Large intestine (tissue), 3 donors: ENCODE results near the gene ASMTL. TPM values are rescaled to one million over a fixed set of nuclear protein-coding genes. Genes with fewer than 3 reads are reported as not detected.
"Not testable (repeated sequence)": the region's sequence is repeated elsewhere in the genome, so short reads cannot be mapped to it uniquely, and the experiment has no call there.

Source experiments
- DNase-seq, 2 donors: peaks; one replicate each; pipeline versions ENCODE4 v3.0.0 to v3.0.0-alpha.2; 2013
- H3K27ac ChIP-seq: one replicate; pipeline ENCODE4 v1.5.1; 2013; ENCODE audit warnings: low read length
- H3K27me3 ChIP-seq: 2 replicates; pipeline ENCODE4 v1.6.1; 2013; ENCODE audit warnings: low read length; ENCODE audit not compliant: control insufficient read depth, insufficient read depth
- H3K36me3 ChIP-seq: 2 replicates; pipeline ENCODE4 v1.6.1; 2013; ENCODE audit warnings: low read length; ENCODE audit not compliant: control insufficient read depth, insufficient read depth
- H3K4me1 ChIP-seq: one replicate; pipeline ENCODE4 v1.6.1; 2013; ENCODE audit warnings: low read length; ENCODE audit not compliant: control insufficient read depth, insufficient read depth
- H3K4me3 ChIP-seq: one replicate; pipeline ENCODE4 v1.5.1; 2013; ENCODE audit warnings: low read length
- H3K9me3 ChIP-seq: one replicate; pipeline ENCODE4 v1.6.1; 2013; ENCODE audit warnings: mild to moderate bottlenecking, low read depth, low read length, moderate library complexity; ENCODE audit not compliant: control insufficient read depth
- WGBS: methylation state at CpG from one replicate; pipeline ENCODE4 v1.1.5; 2013; ENCODE audit warnings: low lambda C conversion rate; ENCODE audit not compliant: insufficient coverage; 5-methylcytosine and 5-hydroxymethylcytosine counted together
- polyA plus RNA-seq: library from polyadenylated mRNA; unstranded; fragments of 120-200 nt; gene quantifications from one replicate; pipeline ENCODE4 v1.2.1, GENCODE V29; 2013

ASMTL gene
- polyA plus RNA-seq, 1 donor, result 25.9 TPM

DNA sequence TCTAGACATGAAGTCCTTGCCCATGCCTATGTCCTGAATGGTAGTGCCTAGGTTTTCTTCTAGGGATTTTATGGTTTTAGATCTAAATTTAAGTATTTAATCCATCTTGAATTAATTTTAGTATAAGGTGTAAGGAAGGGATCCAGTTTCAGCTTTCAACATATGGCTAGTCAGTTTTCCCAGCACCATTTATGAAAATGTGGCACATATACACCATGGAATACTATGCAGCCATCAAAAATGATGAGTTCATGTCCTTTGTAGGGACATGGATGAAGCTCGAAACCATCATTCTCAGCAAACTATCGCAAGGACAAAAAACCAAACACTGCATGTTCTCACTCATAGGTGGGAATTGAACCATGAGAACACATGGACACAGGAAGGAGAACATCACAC, 29.8 kb upstream of the ASMTL start:
- H3K27me3 ChIP-seq, DNase-seq, H3K36me3 ChIP-seq, H3K4me3 ChIP-seq, H3K4me1 ChIP-seq, H3K27ac ChIP-seq, H3K9me3 ChIP-seq: not testable (repeated sequence)
- no CpG with 5 or more reads among the region's 2 CpGs for WGBS

- H3K9me3 ChIP-seq, result no peaks in the 10 kb centered on the region
- H3K36me3 ChIP-seq, result no peaks in the 10 kb centered on the region
- peak in 1 of 2 donors; percentile 57 for DNase-seq
- H3K27me3 ChIP-seq, result no peaks in the 10 kb centered on the region
- WGBS, result 8% methylated on average over 2 of the region's 26 CpGs
- H3K27ac ChIP-seq, result no peak overlapping the region
- H3K4me3 ChIP-seq, result no peak overlapping the region
- H3K4me1 ChIP-seq, result no peaks in the 10 kb centered on the region
These were observed 29.2 kb upstream of the ASMTL start for GRCh38 chrX:1481636-1482529.

DNA sequence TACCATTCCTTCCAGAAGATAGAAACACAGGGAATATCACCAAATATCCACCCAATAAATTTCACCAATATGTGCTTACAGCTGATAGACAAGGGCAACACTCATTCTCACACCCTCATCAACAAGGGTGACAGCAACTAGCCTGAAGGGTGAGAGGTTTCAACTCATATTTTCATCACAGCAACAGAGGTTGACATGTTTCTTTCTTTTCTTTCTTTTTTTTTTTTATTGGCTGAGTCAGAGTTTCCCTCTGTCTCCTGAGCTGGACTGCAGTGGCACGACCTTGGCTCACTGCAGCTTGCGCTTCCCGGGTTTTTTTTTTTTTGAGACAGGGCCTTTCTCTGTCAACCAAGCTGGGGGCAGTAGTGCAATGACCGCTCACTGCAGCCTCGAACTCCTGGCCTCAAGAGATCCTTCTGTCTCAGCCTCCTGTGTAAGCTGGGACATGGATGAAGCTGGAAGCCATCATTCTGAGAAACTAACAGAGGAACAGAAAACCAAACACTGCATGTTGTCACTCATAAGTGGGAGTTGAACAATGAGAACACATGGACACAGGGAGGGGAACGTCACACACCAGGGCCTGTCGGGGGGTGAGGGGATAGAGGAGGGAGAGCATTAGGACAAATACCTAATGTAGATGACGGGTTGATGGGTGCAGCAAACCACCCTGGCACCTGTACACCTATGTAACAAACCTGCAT, 27.5 kb upstream of the ASMTL start:
- no peaks in the 10 kb centered on the region for H3K4me1 ChIP-seq
- H3K4me3 ChIP-seq, result no peak overlapping the region
- no peak overlapping the region for H3K27ac ChIP-seq
- no peaks in the 10 kb centered on the region for H3K9me3 ChIP-seq
- H3K27me3 ChIP-seq, result no peaks in the 10 kb centered on the region
- no CpG with 5 or more reads among the region's 8 CpGs for WGBS
- no peak for DNase-seq
- H3K36me3 ChIP-seq, result no peaks in the 10 kb centered on the region

GRCh38 chrX:1477801-1478458, 25.2 kb upstream of the ASMTL start:
- Histone ChIP-seq H3K4me3 (no peak overlapping the region), H3K9me3 (peaks cover 3% of the 10 kb centered on the region), H3K27me3 (no peaks in the 10 kb centered on the region), H3K27ac (no peak overlapping the region), H3K4me1 (no peaks in the 10 kb centered on the region), H3K36me3 (no peaks in the 10 kb centered on the region)
- WGBS, result no CpG with 5 or more reads among the region's 8 CpGs
- DNase-seq, result no peak

DNA sequence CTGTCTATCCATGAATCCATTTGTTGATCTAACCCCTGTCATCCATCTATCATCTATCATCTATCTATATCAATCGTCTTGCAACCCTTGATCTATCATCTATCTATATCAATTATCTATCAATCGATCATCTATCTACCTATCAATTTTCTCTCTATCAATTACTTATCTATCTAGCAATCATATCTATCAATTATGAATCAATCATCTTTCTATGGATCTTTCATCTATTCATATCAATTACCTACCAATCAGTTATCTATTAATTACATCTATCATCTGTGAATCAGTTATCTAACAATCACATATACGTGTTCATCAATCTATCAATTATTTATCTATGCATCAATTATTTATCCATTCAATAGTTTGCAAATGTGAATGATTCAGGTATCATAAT, 24.5 kb upstream of the ASMTL start:
- no peaks in the 10 kb centered on the region for H3K4me1 ChIP-seq
- no peak overlapping the region for H3K4me3 ChIP-seq
- H3K27ac ChIP-seq, result no peak overlapping the region
- H3K36me3 ChIP-seq, result no peaks in the 10 kb centered on the region
- H3K27me3 ChIP-seq, result no peaks in the 10 kb centered on the region
- 75% methylated on average over 3 of the region's 3 CpGs for WGBS
- no peak for DNase-seq
- peaks cover 5% of the 10 kb centered on the region for H3K9me3 ChIP-seq

DNA sequence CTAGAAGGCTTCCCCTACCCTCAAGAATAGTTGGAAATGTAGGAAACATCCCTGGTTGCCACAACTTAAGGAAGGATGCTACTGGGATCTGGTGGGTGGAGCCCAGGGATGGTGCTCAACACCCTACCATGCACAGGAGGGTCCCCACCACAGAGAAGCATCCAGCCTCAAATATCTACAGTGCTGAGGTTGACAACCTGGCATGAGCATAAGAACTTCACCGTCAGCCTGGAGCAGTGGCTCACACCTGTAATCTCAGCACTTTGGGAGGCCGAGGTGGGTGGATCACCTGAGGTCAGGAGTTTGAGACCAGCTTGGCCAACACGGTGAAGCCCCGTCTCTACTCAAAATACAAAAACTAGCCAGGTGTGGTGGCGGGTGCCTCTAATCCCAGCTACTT, 24.0 kb upstream of the ASMTL start:
- Histone ChIP-seq H3K4me1 (no peaks in the 10 kb centered on the region), H3K27ac (no peak overlapping the region), H3K36me3 (no peaks in the 10 kb centered on the region), H3K27me3 (no peaks in the 10 kb centered on the region), H3K9me3 (peaks cover 5% of the 10 kb centered on the region), H3K4me3 (no peak overlapping the region)
- no CpG with 5 or more reads among the region's 5 CpGs for WGBS
- DNase-seq, result no peak

DNA sequence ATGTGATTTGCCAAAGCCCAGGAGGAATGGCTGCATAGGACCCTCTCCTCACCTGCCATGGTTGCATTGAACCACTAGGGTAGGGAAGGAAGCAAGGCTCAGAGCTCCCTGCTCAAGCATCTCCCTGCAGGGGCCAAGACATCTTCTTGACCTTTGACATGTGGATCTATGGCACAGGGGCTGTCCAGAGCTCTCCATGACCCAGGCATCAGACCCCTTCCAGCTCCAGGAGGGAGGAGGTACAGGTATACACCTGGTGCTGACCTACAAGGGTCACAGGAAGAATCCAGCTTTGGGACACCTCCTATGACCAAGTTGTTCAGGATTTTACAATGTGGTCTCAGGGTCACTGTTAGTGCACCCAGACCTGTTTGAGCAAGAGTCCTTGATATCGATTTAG, 23.2 kb upstream of the ASMTL start:
- no peak overlapping the region for H3K27ac ChIP-seq
- DNase-seq, result no peak
- peaks cover 5% of the 10 kb centered on the region for H3K9me3 ChIP-seq
- no peaks in the 10 kb centered on the region for H3K4me1 ChIP-seq
- H3K36me3 ChIP-seq, result no peaks in the 10 kb centered on the region
- no peak overlapping the region for H3K4me3 ChIP-seq
- H3K27me3 ChIP-seq, result no peaks in the 10 kb centered on the region
- no CpG with 5 or more reads among the region's 1 CpG for WGBS

GRCh38 chrX:1475481-1475880, 22.8 kb upstream of the ASMTL start:
- WGBS, result 90% methylated on average over 2 of the region's 4 CpGs
- Histone ChIP-seq H3K36me3 (no peaks in the 10 kb centered on the region), H3K4me1 (no peaks in the 10 kb centered on the region), H3K4me3 (no peak overlapping the region), H3K27me3 (no peaks in the 10 kb centered on the region), H3K9me3 (peaks cover 5% of the 10 kb centered on the region), H3K27ac (no peak overlapping the region)
- DNase-seq, result no peak

GRCh38 chrX:1474593-1474992, 21.9 kb upstream of the ASMTL start:
- not testable (repeated sequence) for H3K27me3 ChIP-seq, H3K9me3 ChIP-seq, DNase-seq, H3K36me3 ChIP-seq, H3K4me1 ChIP-seq, H3K4me3 ChIP-seq, H3K27ac ChIP-seq
- 72% methylated on average over 2 of the region's 2 CpGs for WGBS

DNA sequence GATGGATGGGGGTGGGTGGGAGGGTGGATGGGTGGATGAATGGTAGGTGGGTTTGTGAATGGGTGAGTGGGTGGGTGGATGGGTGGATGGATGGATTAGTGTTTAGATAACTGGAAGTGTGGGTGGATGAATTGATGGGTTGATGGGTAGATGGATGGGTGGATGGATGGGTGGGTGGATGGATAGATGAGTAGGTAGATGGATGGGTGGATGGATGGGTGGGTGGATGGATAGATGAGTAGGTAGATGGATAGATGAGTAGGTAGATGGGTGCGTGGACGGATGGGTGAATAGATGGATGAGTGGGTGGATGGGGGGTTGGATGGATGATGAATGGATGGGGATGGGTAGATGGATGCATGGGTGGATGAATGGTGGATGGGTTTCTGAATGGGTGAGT, 20.3 kb upstream of the ASMTL start:
- Histone ChIP-seq H3K4me3 (no peak overlapping the region), H3K27me3 (no peaks in the 10 kb centered on the region), H3K27ac (no peak overlapping the region), H3K4me1 (no peaks in the 10 kb centered on the region), H3K36me3 (no peaks in the 10 kb centered on the region), H3K9me3 (peaks cover 5% of the 10 kb centered on the region)
- no peak for DNase-seq
- WGBS, result 80% methylated on average over 1 of the region's 2 CpGs
